HG03432 (cell line): ENCODE data around the gene TRH.
"Not testable (repeated sequence)": the region's sequence is repeated elsewhere in the genome, so short reads cannot be mapped to it uniquely, and the experiment has no call there.

Experiments
- ATAC-seq: cut with Tn5 transposase; IDR thresholded peaks from one replicate; pipeline ENCODE4 v1.9.1; 2021; ENCODE audit warnings: mild to moderate bottlenecking, moderate library complexity; ENCODE audit not compliant: unreplicated experiment

Gene TRH

DNA sequence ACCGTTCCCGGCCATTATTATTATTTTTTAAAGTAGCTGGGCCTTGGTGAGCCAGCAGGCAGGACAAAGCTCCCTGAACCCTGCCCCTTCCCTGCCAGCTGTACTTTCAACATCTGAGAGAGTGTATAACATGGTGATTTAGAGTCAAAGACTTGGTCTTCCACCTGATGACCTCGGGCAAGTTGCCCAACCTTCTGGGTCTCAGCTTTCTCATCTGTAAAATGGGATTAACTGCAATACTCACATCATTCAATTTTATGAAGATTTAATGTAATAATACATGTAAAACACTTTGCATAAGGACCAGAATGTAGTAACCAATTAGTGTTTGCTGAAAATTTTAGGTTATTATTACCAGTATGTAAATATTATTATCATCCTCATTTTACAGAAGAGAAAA is 11.9 kb upstream of the TRH start:
- no peak for ATAC-seq

DNA sequence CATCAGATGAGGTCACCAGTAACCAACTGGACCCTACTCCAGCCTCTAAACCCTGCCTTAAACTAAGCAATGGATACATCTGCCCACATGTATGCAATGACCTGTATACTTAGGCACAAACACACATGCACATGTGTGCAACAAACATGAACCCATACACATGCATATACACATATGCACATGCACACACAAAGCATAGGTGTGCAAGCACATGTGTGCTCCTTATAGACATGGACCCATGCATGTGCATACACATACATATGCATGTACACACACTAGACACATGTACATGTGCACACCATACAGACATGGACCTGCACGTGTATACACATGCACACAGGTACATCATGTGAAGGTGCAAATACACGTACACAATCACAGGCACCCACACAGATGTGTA is 8.6 kb upstream of the TRH start:
- ATAC-seq = no peak

DNA sequence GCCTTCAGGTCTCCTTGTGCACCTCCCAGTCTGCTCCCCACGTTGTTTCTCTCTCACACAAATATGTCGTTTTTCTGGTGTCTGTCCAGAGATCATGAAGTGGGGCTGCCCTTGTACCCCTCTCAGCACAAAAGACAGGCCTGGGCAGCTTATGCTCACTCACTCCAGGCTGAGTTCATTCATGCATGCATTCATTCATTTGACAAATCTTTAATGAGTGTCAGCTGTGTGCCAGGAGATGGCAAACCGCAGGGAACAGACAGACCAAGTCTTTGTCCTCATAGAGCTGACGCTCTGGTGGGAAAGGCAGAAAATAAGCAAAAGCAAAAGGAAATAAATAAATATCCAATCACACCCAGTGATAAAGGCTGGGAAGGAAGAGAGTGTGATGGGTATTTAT is 7.6 kb upstream of the TRH start:
- no peak for ATAC-seq

DNA sequence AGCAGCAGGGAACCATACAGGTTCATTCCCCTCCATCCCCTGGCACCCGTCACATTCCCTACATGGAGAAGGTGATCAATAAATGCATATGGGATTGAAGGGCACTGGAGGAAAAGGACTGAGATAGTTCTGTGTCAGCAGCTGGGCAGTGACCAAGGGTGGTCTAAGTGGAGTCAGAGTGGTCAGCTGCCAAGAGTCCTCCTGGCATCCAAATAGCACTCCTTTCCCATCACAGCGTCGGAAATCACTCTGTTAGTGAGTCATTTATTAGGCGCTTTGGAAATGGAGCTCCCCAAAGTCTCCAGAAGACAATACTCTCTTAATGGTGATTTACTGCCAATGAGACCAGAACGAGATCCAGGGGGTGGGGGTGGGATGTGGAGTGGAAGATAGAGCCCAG is 6.8 kb upstream of the TRH start:
- no peak for ATAC-seq

DNA sequence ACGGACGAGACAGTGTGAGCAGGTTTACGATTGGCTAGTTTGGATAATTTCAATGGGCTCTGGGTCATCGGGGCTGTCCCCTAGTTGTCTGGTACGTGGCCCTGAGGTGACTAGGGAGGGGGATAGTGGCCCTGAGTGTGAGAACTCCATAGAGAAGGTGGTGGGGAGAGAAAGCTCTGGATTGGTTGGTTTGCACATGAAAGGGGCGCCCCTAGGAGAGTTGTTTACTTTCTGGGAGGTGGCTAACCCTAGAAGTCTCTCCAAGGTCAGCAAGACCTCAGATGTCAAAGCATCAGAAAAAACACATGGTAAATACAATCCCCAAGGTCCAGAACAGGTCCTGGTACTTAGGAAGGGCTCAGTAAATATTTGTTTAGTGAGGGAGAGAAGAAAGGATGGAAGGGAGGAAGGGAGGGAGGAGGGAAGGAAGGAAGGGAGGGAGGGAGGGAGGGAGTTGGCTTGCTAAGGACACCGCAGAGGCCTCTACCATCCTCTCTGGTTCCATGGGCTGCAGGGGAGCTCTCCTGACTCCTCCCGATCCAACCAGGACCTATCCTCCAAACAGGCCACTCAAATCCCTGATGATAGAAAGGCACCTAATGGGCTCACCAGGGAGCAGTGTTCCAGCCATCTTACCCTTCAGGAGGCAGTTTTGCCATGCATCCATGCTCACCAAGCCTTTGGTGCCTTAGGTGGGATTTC is 3.0 kb upstream of the TRH start:
- ATAC-seq = no peak

DNA sequence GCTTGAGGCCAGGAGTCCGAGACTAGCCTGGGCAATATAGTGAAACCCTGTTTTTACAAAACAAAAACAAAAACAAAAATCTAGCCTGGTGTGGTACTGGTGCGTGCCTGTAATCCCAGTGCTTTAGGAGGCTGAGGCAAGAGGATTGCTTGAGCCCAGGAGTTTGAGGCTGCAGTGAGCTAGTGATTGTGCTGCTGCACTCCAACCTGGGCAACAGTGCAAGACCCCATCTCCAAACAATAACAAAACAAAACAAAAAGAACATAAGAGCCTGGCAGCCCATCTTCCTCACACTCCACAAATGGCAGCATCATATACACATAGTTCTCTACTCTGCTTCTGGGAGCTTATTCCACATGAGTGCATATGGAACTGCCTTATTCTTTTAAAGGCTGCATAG is 2.2 kb upstream of the TRH start:
- ATAC-seq = no peak

DNA sequence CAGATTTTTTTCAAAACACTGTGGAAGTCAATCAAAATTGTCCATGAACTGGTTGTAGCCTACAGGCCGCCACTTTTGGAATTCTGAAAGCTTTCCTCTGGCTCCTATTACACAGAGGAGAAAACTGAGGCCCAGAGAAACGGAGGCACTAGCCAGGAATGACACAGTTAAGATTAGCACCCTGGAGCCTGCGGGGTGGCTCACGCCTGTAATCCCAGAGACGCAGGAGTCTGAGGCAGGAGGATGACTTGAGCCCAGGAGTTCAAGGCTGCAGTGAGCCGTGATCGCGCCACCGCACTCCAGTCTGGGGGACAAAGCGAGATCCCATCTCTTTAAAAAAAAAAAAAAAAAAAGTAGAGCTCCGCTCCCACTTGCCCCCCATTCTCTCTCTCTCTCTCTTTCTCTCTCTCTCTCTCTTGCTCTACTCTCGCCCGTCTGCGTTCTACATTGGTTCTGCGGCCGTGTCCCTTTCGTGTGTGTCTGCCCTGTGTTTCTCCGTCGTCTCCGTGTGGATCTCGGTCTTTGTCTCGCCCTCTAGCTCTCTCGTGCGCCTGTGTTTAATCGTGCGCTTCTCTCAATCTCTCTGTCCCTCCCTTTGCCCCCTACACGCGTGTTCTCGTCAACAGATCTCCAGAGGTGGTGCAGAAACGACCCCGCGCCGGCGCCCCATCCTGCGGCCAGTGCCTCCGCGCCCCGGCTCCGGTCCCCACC is 512 bp upstream of the TRH start:
- ATAC-seq = no peak

DNA sequence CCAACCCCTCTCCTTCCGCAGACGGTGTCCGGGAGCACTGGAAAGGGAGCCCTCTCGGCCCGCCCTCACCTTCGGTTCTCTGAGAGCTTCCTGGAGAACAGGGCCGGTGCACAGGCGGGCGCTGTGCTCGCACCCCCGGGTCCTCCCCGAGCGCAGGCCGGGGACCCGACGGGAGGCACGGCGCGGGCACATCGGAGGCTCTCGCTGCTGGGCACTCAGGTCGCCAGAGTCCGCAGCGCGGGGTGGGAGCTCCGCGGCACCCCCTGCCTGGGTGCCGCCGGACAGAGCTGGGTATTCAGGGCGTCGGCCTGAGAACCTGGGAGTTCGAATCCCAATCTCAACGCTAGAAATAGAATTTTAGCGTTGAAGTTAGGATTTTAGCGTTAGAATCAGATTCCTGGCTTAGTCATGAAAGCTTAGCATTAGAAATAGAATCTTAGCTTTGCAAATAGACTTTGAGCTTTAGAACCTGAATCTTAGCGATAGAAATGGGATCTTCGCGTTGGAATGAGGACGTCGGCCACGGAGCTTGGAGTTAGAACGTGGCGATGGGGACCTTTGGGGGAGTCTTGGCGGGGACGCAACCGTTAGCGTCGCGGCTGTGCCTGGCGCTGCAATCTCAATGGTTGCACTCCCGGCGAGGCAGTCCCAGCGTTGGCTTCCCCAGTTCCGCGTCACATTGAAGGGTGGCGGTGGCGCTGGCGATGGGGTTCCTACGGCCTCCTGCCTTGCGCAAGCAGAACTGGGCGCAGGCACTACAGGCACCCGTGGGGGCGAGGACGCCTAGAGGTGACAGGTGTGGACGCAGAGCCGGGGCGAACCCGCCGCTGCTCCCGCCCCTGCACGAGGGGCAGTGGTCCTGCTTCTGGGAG is 549 bp downstream of the TRH start:
- ATAC-seq = no peak

DNA sequence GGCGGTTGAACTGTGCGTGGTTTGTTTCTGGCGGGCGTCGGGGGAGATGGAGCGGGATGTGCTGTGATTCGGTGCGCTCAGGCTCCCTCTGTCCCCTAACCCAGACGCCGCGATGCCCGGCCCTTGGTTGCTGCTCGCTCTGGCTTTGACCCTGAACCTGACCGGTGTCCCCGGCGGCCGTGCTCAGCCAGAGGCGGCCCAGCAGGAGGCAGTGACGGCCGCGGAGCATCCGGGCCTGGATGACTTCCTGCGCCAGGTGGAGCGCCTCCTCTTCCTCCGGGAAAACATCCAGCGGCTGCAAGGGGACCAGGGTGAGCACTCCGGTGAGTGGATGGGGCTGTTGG is 1.2 kb downstream of the TRH start:
- ATAC-seq = no peak

DNA sequence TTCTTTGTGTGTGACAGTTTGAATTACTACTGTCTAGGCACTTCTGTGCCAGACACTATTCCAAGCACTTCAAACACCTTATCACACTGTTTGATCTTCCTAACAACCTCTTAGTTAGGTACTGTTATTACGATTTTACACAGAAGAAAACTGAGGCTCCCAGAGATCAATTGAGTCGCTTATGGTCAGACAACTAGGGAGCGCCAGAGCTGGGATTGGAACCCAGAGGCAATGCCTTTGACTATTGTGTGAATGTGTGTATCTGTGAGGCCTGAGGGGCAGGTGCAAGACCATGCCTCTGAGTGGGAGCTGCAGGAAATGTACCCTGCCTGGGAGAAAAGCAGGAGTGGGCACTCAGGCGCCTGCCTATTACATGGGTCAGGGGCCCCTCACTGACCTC is 1.8 kb downstream of the TRH start:
- no peak for ATAC-seq

DNA sequence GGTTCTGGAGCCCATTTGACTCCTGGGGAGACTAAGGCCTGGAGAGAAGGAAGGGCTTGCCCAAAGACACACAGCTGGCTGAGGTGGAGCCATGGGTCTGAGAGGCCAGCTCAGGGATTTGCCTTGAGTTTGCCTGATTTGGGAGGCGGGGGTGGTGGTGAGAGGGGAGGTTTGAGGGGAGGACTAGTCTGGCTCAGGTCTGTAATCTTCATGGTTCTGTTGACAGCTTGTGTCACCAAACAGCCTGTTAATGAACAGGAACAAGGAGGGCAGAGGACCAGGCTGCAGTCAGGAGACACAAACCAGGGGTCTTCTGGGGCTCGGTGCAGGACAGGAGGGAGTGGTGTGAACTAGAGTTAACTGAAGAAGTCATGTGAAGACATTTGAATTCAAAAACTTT is 3.6 kb downstream of the TRH start:
- ATAC-seq = no peak

DNA sequence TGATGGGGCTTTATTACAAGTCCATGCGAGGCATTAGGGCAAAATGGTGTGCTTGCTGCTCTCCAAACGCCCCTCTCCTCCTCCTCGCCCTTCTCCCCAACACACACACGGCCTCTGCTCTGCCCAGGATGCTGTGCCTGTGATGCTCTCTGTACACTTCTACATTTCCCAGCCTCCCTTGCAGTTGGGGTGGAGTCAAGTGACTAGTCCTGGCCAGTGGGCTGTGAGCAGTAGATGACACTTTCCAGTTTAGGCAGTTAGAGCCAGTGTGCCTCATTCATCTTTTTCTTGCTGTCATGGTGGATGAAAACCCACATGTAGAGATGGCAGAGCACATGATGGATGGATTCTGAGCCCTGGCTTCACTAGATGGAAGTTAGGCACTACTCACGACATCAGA is 5.4 kb downstream of the TRH start:
- ATAC-seq = no peak

DNA sequence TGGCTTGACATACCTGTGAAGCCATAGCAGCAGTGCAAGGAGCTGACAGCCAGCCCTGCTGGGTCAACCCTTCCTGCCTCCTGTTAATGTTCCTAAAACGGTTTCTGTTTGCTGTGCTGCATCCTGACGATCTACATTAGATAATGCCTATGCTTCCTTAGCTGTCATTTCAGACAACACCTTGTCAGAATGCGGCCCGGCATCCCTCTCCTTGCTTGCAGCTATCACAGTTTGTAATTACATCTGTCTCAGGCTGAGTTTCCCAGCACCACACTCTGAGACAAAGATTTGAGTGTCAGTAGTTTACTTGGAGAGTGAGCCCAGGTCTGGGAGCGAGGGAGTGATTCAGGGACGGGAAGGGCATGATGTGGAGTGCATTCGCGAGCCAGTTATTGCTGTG is 9.0 kb downstream of the TRH start:
- ATAC-seq = no peak

DNA sequence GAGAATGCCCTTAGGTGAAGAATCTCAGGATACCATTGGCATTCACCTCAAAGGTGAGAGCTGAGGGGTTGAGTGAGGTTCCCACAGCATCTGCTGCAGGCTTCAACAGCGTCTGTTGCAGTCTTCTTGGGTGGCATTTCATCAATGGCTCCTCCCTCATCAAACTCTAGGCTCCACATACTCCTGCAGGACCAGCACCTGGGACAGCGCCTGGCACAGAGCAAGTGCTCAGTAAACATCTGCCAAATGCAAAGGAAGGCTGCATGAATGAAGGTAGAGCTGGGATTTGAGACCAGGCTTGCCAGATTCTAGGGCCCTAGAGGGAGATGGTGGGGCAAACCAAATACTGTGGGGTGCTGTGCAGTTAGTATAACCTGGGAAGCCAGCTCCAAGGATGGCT is 9.6 kb downstream of the TRH start:
- no peak for ATAC-seq

DNA sequence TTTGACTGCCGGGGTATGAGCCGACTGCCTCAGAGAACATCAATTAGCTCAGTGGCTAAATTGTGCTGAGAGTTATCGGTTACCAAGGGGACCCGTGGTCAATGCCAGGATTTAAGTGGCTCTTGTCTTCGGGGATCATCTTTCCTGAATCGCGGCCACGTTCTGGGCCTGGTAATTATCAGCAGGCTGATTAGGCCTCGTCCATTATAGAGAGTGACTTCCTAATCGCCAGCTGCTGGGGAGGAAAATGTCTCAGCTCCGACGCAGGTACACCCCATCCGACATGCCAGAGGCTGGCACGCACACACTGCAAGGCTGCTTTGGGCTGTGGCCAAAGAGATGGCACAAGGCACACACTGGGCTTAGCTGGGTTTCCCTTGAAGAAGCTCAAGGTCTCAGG is 10.6 kb downstream of the TRH start:
- no peak for ATAC-seq

DNA sequence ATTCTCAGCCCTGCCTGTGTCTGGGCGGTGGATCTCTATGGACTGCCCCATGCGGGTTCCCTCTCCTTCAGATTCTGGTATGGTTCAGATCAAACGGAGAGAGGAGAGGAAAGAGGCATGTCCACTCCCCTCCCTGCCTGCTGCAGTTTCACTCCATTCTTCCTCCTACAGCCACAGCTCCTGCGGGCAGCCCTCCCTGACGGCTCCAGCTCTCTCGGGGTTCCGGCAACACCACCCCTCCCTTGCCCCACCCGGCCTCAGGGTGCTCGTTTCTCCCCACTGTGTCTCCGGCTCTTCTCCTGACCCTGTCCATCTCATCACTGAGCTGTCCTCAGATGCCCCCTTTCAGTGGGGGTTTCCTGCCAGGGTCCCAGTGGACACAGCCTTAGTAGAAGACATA is 13.9 kb downstream of the TRH start:
- ATAC-seq = no peak

DNA sequence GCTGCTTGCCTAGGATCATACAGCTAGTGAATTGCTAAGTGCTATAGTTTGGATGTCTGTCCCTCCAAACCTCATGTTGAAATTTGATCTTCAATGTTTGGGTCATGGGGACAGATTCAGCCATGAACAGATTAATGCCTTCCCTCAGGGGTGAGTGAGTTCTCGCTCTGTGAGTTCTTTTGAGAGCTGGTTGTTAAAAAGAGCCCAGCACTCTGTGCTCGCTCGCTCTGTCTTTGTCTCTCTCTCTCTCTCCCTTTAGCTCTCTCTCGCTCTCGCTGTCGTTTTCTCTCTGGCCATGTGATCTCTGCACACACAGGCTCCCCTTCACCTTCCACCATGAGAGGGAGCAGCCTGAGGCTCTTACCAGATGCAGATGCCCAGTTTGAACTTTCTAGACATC is 14.9 kb downstream of the TRH start:
- ATAC-seq = no peak

DNA sequence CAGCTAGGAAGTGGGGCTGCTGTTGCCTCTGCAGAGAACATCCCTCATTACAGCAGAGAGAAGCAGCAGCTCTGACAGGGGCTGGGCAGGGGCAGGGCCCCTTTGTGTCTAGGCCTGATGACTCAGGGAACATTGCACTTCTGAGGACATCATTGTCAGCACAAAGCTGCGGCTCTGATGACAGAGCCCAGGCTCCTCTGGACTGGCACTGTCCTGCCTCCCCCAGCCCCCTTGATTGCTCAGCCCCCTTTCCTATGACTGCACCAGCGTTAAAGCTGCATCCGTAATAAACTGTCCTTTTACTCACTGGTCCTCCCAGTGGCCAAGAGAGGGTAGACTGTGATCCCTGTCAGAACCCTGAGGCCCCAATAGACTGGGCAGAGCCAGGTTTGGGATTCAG is 18.3 kb downstream of the TRH start:
- no peak for ATAC-seq

DNA sequence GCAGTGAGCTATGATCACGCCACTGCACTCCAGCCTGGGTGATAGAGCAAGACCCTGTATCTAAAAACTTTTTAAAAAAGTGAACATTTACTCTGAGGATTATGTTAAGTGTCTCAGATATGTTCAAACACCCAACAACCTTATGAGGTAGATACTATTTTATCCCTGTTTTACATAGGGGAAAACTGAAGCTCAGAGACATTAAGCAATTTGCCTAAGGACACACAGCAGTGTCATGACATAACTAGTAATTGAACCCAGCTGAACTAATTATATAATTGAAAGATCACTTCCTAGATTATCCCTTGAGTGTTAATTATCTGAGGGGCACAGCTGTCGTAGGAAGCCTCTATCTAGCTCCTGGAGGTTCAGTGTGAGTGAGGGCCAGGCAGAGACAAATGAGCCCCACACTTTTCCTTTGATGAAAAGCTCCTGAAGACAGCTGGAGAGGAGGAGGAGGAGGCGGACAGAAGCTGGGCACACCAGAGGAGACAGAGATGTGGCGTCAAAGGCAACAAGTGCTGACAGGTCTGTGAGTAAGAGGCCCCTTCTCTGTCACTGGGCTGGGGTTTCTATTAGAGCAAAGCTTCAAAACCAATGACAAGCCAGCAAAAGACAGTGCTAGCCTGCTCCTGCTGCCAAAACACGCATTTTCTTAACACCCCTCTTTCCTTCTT is 20.5 kb downstream of the TRH start:
- no peak for ATAC-seq

DNA sequence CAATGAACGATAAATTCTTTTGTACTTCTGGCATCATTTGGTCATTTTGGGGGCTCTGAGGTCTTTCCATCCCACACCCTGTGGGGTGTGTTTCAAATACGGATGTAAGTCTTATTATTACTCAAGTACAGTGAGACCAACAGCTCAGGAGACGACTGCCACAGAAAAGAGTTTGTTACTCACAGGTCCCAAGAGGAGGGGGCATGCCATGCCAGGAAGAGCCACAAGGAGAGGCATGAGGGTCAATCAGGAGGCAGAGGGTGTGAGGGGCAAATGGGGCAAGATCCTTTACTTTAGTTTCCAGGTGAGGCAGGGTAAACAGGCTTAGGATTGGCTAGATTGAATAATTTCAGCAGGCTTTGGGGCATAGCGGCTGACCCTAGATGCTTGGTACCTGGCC is 21.6 kb downstream of the TRH start:
- no peak for ATAC-seq

DNA sequence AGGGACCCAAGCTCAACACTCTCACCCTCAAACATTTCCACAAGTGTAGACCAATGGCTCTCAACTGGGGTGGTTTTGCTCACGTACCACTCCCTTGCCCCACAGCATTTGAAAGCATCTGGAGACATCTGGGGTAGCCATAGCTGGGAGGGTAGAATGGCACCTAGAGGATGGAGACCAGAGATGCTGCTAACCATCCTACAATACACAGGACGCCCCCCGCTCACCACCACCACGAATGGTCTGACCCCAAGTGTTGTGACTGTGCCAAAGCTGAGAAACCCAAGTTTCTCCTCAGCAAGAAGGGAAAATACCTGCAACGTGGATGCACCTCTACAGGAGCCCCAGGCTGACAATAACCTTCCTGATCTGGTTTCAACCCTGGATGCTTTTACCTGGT is 24.7 kb downstream of the TRH start:
- not testable (repeated sequence) for ATAC-seq
